Measurements from ENCODE around the gene PVALB. TPM values are rescaled to one million over a fixed set of nuclear protein-coding genes. Genes with fewer than 3 reads are reported as not detected.
A peak's percentile ranks its signal among the peaks of the same experiment; 100 is the strongest.

Gene PVALB
- not detected in 2 replicates for total RNA-seq (2014; rRNA removed; shearing (Covaris generic); ENCODE audit: low replicate concordance)

GRCh38 chr22:36816636-36817524 is at the start of gene PVALB:
PVALB (minus strand) TSS chr22:36817035; CDS start chr22:36817005, 30 bp downstream.
- Histone ChIP-seq H3K79me2 (ENCODE audit: low read length) (no peaks in the 10 kb centered on the region), H3K4me3 (ENCODE audit: low read length) (no peak within 1 kb of the TSS), H3K9ac (ENCODE audit: low read length) (no peak within 1 kb of the TSS), H4K20me1 (ENCODE audit: insufficient read depth, low read depth, low read length) (no peaks in the 10 kb centered on the region), H3K27me3 (ENCODE audit: low read length) (no peaks in the 10 kb centered on the region), H3K4me2 (ENCODE audit: low read depth, low read length, poor library complexity, severe bottlenecking) (no peak within 1 kb of the TSS), H3K4me1 (ENCODE audit: low read length) (no peaks in the 10 kb centered on the region), H3K36me3 (ENCODE audit: insufficient read depth, low read length) (no peaks in the 10 kb centered on the region), H3K9me2 (replicated peaks; ENCODE audit: insufficient read depth, low read length) (no peaks in the 10 kb centered on the region), H3K27ac (ENCODE audit: low read length) (no peak within 1 kb of the TSS), H2AFZ (ENCODE audit: low read length) (no peak within 1 kb of the TSS), H3K9me3 (ENCODE audit: low read length) (no peaks in the 10 kb centered on the region)
- no peak for DNase-seq

DNA sequence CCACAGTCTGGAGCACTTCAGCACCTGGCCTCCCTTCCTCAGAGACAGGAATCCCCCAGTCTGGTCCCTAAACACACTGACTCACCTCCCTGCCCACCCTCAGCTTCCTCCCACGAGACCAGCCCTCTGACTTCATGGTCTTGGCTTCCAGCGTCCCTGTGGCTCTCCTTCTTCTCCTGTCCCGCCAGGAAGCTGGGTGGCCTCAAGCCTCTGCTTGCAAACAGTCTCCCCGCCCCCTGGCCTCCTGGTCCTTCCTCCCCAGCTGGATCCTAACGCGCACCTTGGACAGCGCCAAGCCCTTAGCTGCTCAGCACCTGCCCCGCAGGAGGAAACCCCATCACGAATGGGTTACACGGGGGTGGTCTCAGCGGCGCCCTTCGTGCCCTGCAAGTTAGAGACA is 48.5 kb upstream of the PVALB start:
- Histone ChIP-seq H3K4me3 (ENCODE audit: low read length) (no peak overlapping the region), H3K9ac (ENCODE audit: low read length) (no peak overlapping the region), H3K4me1 (ENCODE audit: low read length) (peaks cover 31% of the 10 kb centered on the region), H3K27me3 (ENCODE audit: low read length) (no peaks in the 10 kb centered on the region), H4K20me1 (ENCODE audit: insufficient read depth, low read depth, low read length) (no peaks in the 10 kb centered on the region), H2AFZ (ENCODE audit: low read length) (no peak overlapping the region), H3K36me3 (ENCODE audit: insufficient read depth, low read length) (peaks cover 28% of the 10 kb centered on the region), H3K27ac (ENCODE audit: low read length) (no peak overlapping the region), H3K4me2 (ENCODE audit: low read depth, low read length, poor library complexity, severe bottlenecking) (no peak overlapping the region), H3K79me2 (ENCODE audit: low read length) (peaks cover 23% of the 10 kb centered on the region), H3K9me3 (ENCODE audit: low read length) (no peaks in the 10 kb centered on the region), H3K9me2 (replicated peaks; ENCODE audit: insufficient read depth, low read length) (no peaks in the 10 kb centered on the region)
- no peak for DNase-seq

DNA sequence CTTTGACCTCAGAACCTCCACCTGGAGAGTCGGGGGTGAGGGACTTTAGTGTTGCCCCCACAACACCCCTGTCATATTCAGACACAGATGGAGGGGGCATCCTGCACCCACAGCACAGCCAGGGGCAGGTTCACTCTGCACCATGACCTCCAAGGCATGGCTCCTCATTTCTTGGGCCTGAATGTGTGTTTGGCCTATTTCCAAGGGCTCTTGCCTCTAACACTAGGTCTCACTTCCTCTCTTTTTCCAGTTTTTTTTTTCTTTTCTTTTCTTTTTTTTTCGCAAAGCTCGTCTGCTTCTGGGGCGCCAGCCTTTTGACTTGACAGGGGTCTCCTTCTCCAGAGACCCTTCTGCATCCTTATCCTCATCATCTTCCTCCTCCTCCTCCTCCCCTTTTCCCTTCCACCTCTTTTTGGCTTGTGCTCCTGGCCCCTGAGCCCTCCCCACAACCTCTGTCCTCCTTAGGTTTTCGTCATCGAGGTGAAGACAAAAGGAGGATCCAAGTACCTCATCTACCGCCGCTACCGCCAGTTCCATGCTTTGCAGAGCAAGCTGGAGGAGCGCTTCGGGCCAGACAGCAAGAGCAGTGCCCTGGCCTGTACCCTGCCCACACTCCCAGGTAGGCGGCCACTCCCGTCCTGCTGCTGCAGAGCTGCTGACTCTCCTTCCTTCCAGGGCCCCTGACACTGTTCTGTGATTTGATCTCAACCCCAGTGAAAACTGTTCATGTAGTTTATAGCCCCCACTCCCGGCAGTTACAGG is 47.8 kb upstream of the PVALB start:
- H3K36me3 ChIP-seq (ENCODE audit: insufficient read depth, low read length): peaks cover 24% of the 10 kb centered on the region
- no peak overlapping the region for H3K4me2 ChIP-seq (ENCODE audit: low read depth, low read length, poor library complexity, severe bottlenecking)
- peaks cover 38% of the 10 kb centered on the region for H3K4me1 ChIP-seq (ENCODE audit: low read length)
- no peaks in the 10 kb centered on the region for H3K9me3 ChIP-seq (ENCODE audit: low read length)
- peaks cover 23% of the 10 kb centered on the region for H3K79me2 ChIP-seq (ENCODE audit: low read length)
- no peak overlapping the region for H3K4me3 ChIP-seq (ENCODE audit: low read length)
- no peaks in the 10 kb centered on the region for H4K20me1 ChIP-seq (ENCODE audit: insufficient read depth, low read depth, low read length)
- H3K9ac ChIP-seq (ENCODE audit: low read length): no peak overlapping the region
- DNase-seq: no peak
- H2AFZ ChIP-seq (ENCODE audit: low read length): no peak overlapping the region
- no peaks in the 10 kb centered on the region for H3K27me3 ChIP-seq (ENCODE audit: low read length)
- no peak overlapping the region for H3K27ac ChIP-seq (ENCODE audit: low read length)
- no peaks in the 10 kb centered on the region for H3K9me2 ChIP-seq (replicated peaks; ENCODE audit: insufficient read depth, low read length)

GRCh38 chr22:36863979-36864378 is 47.1 kb upstream of the PVALB start:
- Histone ChIP-seq H3K4me1 (ENCODE audit: low read length) (peaks cover 44% of the 10 kb centered on the region), H3K9ac (ENCODE audit: low read length) (no peak overlapping the region), H2AFZ (ENCODE audit: low read length) (no peak overlapping the region), H3K36me3 (ENCODE audit: insufficient read depth, low read length) (peaks cover 17% of the 10 kb centered on the region), H3K27me3 (ENCODE audit: low read length) (no peaks in the 10 kb centered on the region), H3K9me3 (ENCODE audit: low read length) (no peaks in the 10 kb centered on the region), H3K79me2 (ENCODE audit: low read length) (peaks cover 23% of the 10 kb centered on the region), H3K4me3 (ENCODE audit: low read length) (no peak overlapping the region), H3K9me2 (replicated peaks; ENCODE audit: insufficient read depth, low read length) (no peaks in the 10 kb centered on the region), H3K4me2 (ENCODE audit: low read depth, low read length, poor library complexity, severe bottlenecking) (no peak overlapping the region), H3K27ac (ENCODE audit: low read length) (no peak overlapping the region), H4K20me1 (ENCODE audit: insufficient read depth, low read depth, low read length) (no peaks in the 10 kb centered on the region)
- DNase-seq: no peak

DNA sequence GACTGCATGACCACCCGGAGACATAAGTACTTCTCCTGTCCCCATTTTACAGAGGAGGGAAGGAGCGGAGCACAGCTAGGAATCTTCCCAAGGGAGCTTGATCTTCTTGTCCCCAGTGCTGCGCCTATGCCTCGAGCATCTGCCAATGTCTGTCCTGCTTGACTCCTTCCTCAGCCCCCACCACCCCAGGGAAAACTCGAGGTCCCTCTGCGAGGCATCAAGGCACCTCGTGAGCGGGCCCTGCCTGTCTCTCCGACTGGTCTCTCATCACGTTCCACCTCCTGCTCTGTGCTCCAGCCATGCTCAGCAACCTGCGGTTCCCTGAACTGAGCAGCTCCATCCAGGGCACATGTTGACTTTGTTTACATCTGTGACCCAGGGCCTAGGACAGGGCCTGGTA is 46.4 kb upstream of the PVALB start:
- Histone ChIP-seq H3K9ac (ENCODE audit: low read length) (0 out of 2 replicates have a peak overlapping the region, but pooled peaks have one; percentile 76), H3K36me3 (ENCODE audit: insufficient read depth, low read length) (peaks cover 13% of the 10 kb centered on the region), H3K27me3 (ENCODE audit: low read length) (no peaks in the 10 kb centered on the region), H3K27ac (ENCODE audit: low read length) (peak overlapping the region; percentile 81), H3K9me3 (ENCODE audit: low read length) (no peaks in the 10 kb centered on the region), H3K4me1 (ENCODE audit: low read length) (peaks cover 47% of the 10 kb centered on the region), H3K4me2 (ENCODE audit: low read depth, low read length, poor library complexity, severe bottlenecking) (peak overlapping the region; percentile 92), H3K4me3 (ENCODE audit: low read length) (peak overlapping the region; percentile 71; the same call in 1 of the 2 replicates), H3K79me2 (ENCODE audit: low read length) (peaks cover 23% of the 10 kb centered on the region), H3K9me2 (replicated peaks; ENCODE audit: insufficient read depth, low read length) (no peaks in the 10 kb centered on the region), H4K20me1 (ENCODE audit: insufficient read depth, low read depth, low read length) (no peaks in the 10 kb centered on the region), H2AFZ (ENCODE audit: low read length) (no peak overlapping the region)
- DNase-seq: no peak

GRCh38 chr22:36862251-36863242 is 45.7 kb upstream of the PVALB start:
- peak overlapping the region; percentile 71 for H3K4me3 ChIP-seq (ENCODE audit: low read length)
- peaks cover 47% of the 10 kb centered on the region for H3K4me1 ChIP-seq (ENCODE audit: low read length)
- peaks cover 23% of the 10 kb centered on the region for H3K79me2 ChIP-seq (ENCODE audit: low read length)
- peak overlapping the region; percentile 76 for H3K9ac ChIP-seq (ENCODE audit: low read length)
- H2AFZ ChIP-seq (ENCODE audit: low read length): no peak overlapping the region
- no peaks in the 10 kb centered on the region for H3K9me3 ChIP-seq (ENCODE audit: low read length)
- H3K27me3 ChIP-seq (ENCODE audit: low read length): no peaks in the 10 kb centered on the region
- peak overlapping the region; percentile 92 for H3K4me2 ChIP-seq (ENCODE audit: low read depth, low read length, poor library complexity, severe bottlenecking)
- H3K27ac ChIP-seq (ENCODE audit: low read length): peak overlapping the region; percentile 81
- H3K36me3 ChIP-seq (ENCODE audit: insufficient read depth, low read length): peaks cover 6% of the 10 kb centered on the region
- peak; percentile 88 for DNase-seq
- no peaks in the 10 kb centered on the region for H3K9me2 ChIP-seq (replicated peaks; ENCODE audit: insufficient read depth, low read length)
- H4K20me1 ChIP-seq (ENCODE audit: insufficient read depth, low read depth, low read length): no peaks in the 10 kb centered on the region

- H4K20me1 ChIP-seq (ENCODE audit: insufficient read depth, low read depth, low read length): no peaks in the 10 kb centered on the region
- H3K9me3 ChIP-seq (ENCODE audit: low read length): no peaks in the 10 kb centered on the region
- peak within 1 kb of the TSS; percentile 71 for H3K4me3 ChIP-seq (ENCODE audit: low read length)
- H3K4me1 ChIP-seq (ENCODE audit: low read length): peaks cover 49% of the 10 kb centered on the region
- peak within 1 kb of the TSS; percentile 81 for H3K27ac ChIP-seq (ENCODE audit: low read length)
- peak within 1 kb of the TSS; percentile 54 for H2AFZ ChIP-seq (ENCODE audit: low read length)
- H3K9ac ChIP-seq (ENCODE audit: low read length): peak within 1 kb of the TSS; percentile 76
- peaks cover 3% of the 10 kb centered on the region; the same call in 1 of the 2 replicates for H3K36me3 ChIP-seq (ENCODE audit: insufficient read depth, low read length)
- H3K79me2 ChIP-seq (ENCODE audit: low read length): peaks cover 23% of the 10 kb centered on the region
- H3K4me2 ChIP-seq (ENCODE audit: low read depth, low read length, poor library complexity, severe bottlenecking): peak within 1 kb of the TSS; percentile 92
- H3K27me3 ChIP-seq (ENCODE audit: low read length): no peaks in the 10 kb centered on the region
- H3K9me2 ChIP-seq (replicated peaks; ENCODE audit: insufficient read depth, low read length): no peaks in the 10 kb centered on the region
- DNase-seq: peak; percentile 97
These were observed 44.2 kb upstream of the PVALB start, which contains the start of gene NCF4 for GRCh38 chr22:36860821-36861659. NCF4 (plus strand) TSS chr22:36861006; CDS start chr22:36861172, 166 bp downstream.

Data from Karpas-422 (cell line).